Measurements from ENCODE around the gene NELL1.

NELL1 gene

DNA sequence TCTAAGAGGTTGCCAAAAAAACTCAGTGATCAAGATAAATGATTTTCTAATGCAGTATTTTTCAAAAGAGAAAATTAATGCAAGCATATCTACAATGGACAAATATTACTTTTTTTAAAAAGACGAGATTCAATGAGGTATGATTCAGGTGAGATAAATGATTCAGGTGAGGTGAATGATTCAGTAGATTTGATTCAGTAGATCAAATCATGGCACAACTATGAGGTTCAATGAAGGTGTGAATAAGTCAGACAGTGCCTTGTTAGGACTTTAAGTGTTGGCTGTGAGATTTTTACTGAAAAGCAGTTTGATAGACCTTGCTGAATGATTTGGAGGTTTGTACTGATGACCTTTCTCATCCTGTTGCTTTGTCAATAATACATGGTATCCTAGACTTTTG lies 742.2 kb downstream of the NELL1 start:
- no peaks in the 10 kb centered on the region for H3K36me3 ChIP-seq (ENCODE audit: insufficient read depth, low read length)
- no peaks in the 10 kb centered on the region for H3F3A ChIP-seq (ENCODE audit: low read depth)
- H3K79me2 ChIP-seq (ENCODE audit: insufficient read depth, low read length): no peaks in the 10 kb centered on the region
- no peaks in the 10 kb centered on the region for H3K9me3 ChIP-seq (ENCODE audit: insufficient read depth, low read depth, low read length)
- TF ChIP-seq EZH2phosphoT487 (IDR thresholded peaks at IDR 0.05; ENCODE audit: borderline replicate concordance): no peak
- TF ChIP-seq, protein P1, sequence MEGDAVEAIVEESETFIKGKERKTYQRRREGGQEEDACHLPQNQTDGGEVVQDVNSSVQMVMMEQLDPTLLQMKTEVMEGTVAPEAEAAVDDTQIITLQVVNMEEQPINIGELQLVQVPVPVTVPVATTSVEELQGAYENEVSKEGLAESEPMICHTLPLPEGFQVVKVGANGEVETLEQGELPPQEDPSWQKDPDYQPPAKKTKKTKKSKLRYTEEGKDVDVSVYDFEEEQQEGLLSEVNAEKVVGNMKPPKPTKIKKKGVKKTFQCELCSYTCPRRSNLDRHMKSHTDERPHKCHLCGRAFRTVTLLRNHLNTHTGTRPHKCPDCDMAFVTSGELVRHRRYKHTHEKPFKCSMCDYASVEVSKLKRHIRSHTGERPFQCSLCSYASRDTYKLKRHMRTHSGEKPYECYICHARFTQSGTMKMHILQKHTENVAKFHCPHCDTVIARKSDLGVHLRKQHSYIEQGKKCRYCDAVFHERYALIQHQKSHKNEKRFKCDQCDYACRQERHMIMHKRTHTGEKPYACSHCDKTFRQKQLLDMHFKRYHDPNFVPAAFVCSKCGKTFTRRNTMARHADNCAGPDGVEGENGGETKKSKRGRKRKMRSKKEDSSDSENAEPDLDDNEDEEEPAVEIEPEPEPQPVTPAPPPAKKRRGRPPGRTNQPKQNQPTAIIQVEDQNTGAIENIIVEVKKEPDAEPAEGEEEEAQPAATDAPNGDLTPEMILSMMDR (conservative IDR thresholded peaks at IDR 0.05; ENCODE audit: low read length): no peak
- no peak overlapping the region for H3K4me3 ChIP-seq (ENCODE audit: low read length, poor library complexity, severe bottlenecking)
- no peak overlapping the region for H3K4me2 ChIP-seq (ENCODE audit: low read depth, low read length, poor library complexity, severe bottlenecking)
- H3K9ac ChIP-seq (ENCODE audit: low read depth, low read length, poor library complexity, severe bottlenecking): no peak overlapping the region
- H3K4me1 ChIP-seq (ENCODE audit: insufficient read depth, low read length, poor library complexity, severe bottlenecking): no peaks in the 10 kb centered on the region
- H3K9me2 ChIP-seq (replicated peaks; ENCODE audit: low read depth, low read length): no peaks in the 10 kb centered on the region
- no peaks in the 10 kb centered on the region for H4K20me1 ChIP-seq (ENCODE audit: insufficient read depth, low read length, poor library complexity, severe bottlenecking)
- H2AFZ ChIP-seq (ENCODE audit: low read length): no peak overlapping the region
- H3K27me3 ChIP-seq (ENCODE audit: insufficient read depth, low read length, poor library complexity, severe bottlenecking): no peaks in the 10 kb centered on the region

DNA sequence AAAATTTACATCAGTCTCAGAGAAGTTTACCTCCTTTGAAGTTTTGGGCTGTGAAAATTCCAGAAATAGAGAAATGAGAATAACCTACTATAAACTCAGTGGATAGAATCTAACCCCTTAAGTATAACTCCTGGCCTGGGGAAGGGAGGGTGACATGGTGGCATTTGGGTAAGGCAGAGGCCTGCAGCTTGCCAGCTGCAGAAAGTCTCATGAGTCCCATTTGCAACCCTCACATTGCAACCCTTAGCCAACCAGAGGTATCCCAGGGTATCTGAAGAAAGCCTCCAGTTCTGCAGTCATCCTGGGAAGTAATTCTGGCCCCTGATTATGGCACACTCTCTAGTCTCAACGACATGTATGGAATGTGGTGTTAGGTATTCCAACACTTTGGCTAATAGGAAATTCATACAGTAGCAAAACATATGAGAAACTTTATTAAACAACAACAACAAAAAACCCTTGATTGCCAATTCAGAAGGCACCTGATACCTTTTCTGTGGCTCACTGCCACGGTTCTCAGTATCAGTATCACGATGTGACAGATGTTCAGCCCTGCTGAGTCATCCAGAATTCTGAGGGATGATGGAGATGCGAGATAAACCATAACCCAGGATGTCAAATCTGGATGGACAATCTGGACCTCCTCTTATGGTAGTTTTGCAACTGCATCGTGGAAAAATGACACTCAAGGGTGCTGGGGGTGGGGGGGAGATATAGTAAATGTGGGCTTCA lies 743.4 kb downstream of the NELL1 start:
- Histone ChIP-seq H4K20me1 (ENCODE audit: insufficient read depth, low read length, poor library complexity, severe bottlenecking) (no peaks in the 10 kb centered on the region), H3K4me1 (ENCODE audit: insufficient read depth, low read length, poor library complexity, severe bottlenecking) (no peaks in the 10 kb centered on the region), H3K4me3 (ENCODE audit: low read length, poor library complexity, severe bottlenecking) (no peak overlapping the region), H3K79me2 (ENCODE audit: insufficient read depth, low read length) (no peaks in the 10 kb centered on the region), H3K36me3 (ENCODE audit: insufficient read depth, low read length) (no peaks in the 10 kb centered on the region), H3K9me2 (replicated peaks; ENCODE audit: low read depth, low read length) (no peaks in the 10 kb centered on the region), H3K9me3 (ENCODE audit: insufficient read depth, low read depth, low read length) (no peaks in the 10 kb centered on the region), H3K4me2 (ENCODE audit: low read depth, low read length, poor library complexity, severe bottlenecking) (no peak overlapping the region), H3F3A (ENCODE audit: low read depth) (no peaks in the 10 kb centered on the region), H3K9ac (ENCODE audit: low read depth, low read length, poor library complexity, severe bottlenecking) (no peak overlapping the region), H2AFZ (ENCODE audit: low read length) (no peak overlapping the region), H3K27me3 (ENCODE audit: insufficient read depth, low read length, poor library complexity, severe bottlenecking) (no peaks in the 10 kb centered on the region)
- TF ChIP-seq EZH2phosphoT487 (IDR thresholded peaks at IDR 0.05; ENCODE audit: borderline replicate concordance): no peak
- TF ChIP-seq, protein P1 (conservative IDR thresholded peaks at IDR 0.05; ENCODE audit: low read length): no peak

DNA sequence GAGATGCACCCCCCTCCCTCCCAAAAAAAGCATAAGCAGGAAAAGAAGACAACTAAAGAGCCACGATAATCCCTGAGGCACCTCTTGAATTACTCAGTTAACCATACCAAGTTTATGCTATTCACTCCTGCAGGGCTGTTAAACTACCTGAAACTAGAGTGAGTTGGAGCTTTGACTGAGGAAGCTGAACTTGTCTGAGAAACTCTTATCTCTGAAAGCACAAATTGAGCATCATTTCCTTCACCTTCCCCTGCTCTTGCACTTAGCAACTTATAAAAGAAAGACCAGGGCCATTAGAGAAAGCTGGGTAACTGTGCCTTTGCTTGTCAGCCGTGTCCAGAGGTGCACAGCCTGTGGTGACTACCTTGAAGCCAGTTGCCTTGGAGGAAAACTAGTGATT lies 745.6 kb downstream of the NELL1 start:
- no peaks in the 10 kb centered on the region for H3K9me3 ChIP-seq (ENCODE audit: insufficient read depth, low read depth, low read length)
- H3K9me2 ChIP-seq (replicated peaks; ENCODE audit: low read depth, low read length): no peaks in the 10 kb centered on the region
- TF ChIP-seq EZH2phosphoT487 (IDR thresholded peaks at IDR 0.05; ENCODE audit: borderline replicate concordance): no peak
- TF ChIP-seq, protein P1 (conservative IDR thresholded peaks at IDR 0.05; ENCODE audit: low read length): no peak
- no peak overlapping the region for H3K4me2 ChIP-seq (ENCODE audit: low read depth, low read length, poor library complexity, severe bottlenecking)
- no peaks in the 10 kb centered on the region for H4K20me1 ChIP-seq (ENCODE audit: insufficient read depth, low read length, poor library complexity, severe bottlenecking)
- H3K4me1 ChIP-seq (ENCODE audit: insufficient read depth, low read length, poor library complexity, severe bottlenecking): no peaks in the 10 kb centered on the region
- no peaks in the 10 kb centered on the region for H3F3A ChIP-seq (ENCODE audit: low read depth)
- H3K9ac ChIP-seq (ENCODE audit: low read depth, low read length, poor library complexity, severe bottlenecking): no peak overlapping the region
- H3K27me3 ChIP-seq (ENCODE audit: insufficient read depth, low read length, poor library complexity, severe bottlenecking): no peaks in the 10 kb centered on the region
- H3K4me3 ChIP-seq (ENCODE audit: low read length, poor library complexity, severe bottlenecking): no peak overlapping the region
- H3K36me3 ChIP-seq (ENCODE audit: insufficient read depth, low read length): no peaks in the 10 kb centered on the region
- no peaks in the 10 kb centered on the region for H3K79me2 ChIP-seq (ENCODE audit: insufficient read depth, low read length)
- H2AFZ ChIP-seq (ENCODE audit: low read length): no peak overlapping the region
